ENCODE data around the gene OPHN1. TPM values are rescaled to one million over a fixed set of nuclear protein-coding genes. Genes with fewer than 3 reads are reported as not detected.

Gene OPHN1
- total RNA-seq, 1 experiment from 2014 or later, result 4.4 TPM

- TF ChIP-seq KAT7 (CRISPR knock-in tag; IDR thresholded peaks at IDR 0.05; ENCODE audit: borderline replicate concordance), result no peak
- no peak for TF ChIP-seq ZSCAN18 (CRISPR knock-in tag; IDR thresholded peaks at IDR 0.05)
- no peak for TF ChIP-seq ZNF138 (CRISPR knock-in tag; conservative IDR thresholded peaks at IDR 0.05)
These were observed 228.7 kb downstream of the OPHN1 start (continued) for GRCh38 chrX:68204521-68205038.

GRCh38 chrX:68203646-68204045 is 229.6 kb downstream of the OPHN1 start:
- H3K4me1 Mint-ChIP-seq, result no peaks in the 10 kb centered on the region

More at GRCh38 chrX:68203646-68204045, 229.6 kb downstream of the OPHN1 start:
- TF ChIP-seq E2F4 (CRISPR knock-in tag; IDR thresholded peaks at IDR 0.05; ENCODE audit: borderline replicate concordance, low read depth) (no peak), ZNF512 (CRISPR knock-in tag; IDR thresholded peaks at IDR 0.05; ENCODE audit: borderline replicate concordance) (no peak), AFF4 (CRISPR knock-in tag; IDR thresholded peaks at IDR 0.05; ENCODE audit: borderline replicate concordance) (no peak), ZNF425 (CRISPR knock-in tag; conservative IDR thresholded peaks at IDR 0.05) (no peak), USF1 (CRISPR knock-in tag; IDR thresholded peaks at IDR 0.05) (no peak), NR2C2 (CRISPR knock-in tag; IDR thresholded peaks at IDR 0.05) (no peak), ARID4B (CRISPR knock-in tag; IDR thresholded peaks at IDR 0.05; ENCODE audit: borderline replicate concordance) (no peak)
- Mint-ChIP-seq H3K27ac (no peak overlapping the region), H3K27me3 (ENCODE audit: low read depth) (no peaks in the 10 kb centered on the region), H3K4me3 (no peak overlapping the region), H3K36me3 (0 out of 2 replicates have a peak, but pooled peaks cover 3% of the 10 kb centered on the region), H3K9me3 (no peaks in the 10 kb centered on the region)
- DNase-seq (ENCODE audit: low spot score) (no peak), ATAC-seq (no peak)
- ChIA-PET CTCF (no interaction called here), POLR2A (no interaction called here)
